ENCODE results near the gene FAM200B. TPM values are rescaled to one million over a fixed set of nuclear protein-coding genes. Genes with fewer than 3 reads are reported as not detected.

The FAM200B gene
- total RNA-seq, 6 experiments from 2014 or later = 11.8 to 20.9 (median 16.7) TPM

GRCh38 chr4:15714646-15715435, 33.2 kb downstream of the FAM200B start:
- Histone ChIP-seq H3K27me3 (no peaks in the 10 kb centered on the region), H3K4me1 (no peaks in the 10 kb centered on the region), H3K4me3 (no peak overlapping the region), H3K36me3 (no peaks in the 10 kb centered on the region), H3K9me3 (no peaks in the 10 kb centered on the region), H3K27ac (no peak overlapping the region)
- DNase-seq = no peak
- WGBS (ENCODE audit: insufficient coverage, low coverage, low lambda C conversion rate, missing lambda C conversion rate) = 66% methylated on average over 8 of the region's 8 CpGs
- ATAC-seq = no peak
- intact Hi-C loops (cut with DNase I) = no loop called here
- TF ChIP-seq CTCF (IDR thresholded peaks at IDR 0.05) (no peak), POLR2A (IDR thresholded peaks at IDR 0.05) (no peak)

- no peak for DNase-seq
- Histone ChIP-seq H3K9me3 (no peaks in the 10 kb centered on the region), H3K27me3 (no peaks in the 10 kb centered on the region), H3K36me3 (no peaks in the 10 kb centered on the region), H3K4me1 (no peaks in the 10 kb centered on the region), H3K27ac (no peak overlapping the region), H3K4me3 (no peak overlapping the region)
- intact Hi-C loops (cut with DNase I) = no loop called here
- TF ChIP-seq CTCF (IDR thresholded peaks at IDR 0.05) (no peak), POLR2A (IDR thresholded peaks at IDR 0.05) (no peak)
- no peak for ATAC-seq
- WGBS (ENCODE audit: insufficient coverage, low coverage, low lambda C conversion rate, missing lambda C conversion rate) = 90% methylated on average over 3 of the region's 3 CpGs
These were observed 34.5 kb downstream of the FAM200B start for GRCh38 chr4:15716115-15716514.

GRCh38 chr4:15717086-15717485, 35.5 kb downstream of the FAM200B start:
- H3K36me3 ChIP-seq = no peaks in the 10 kb centered on the region
- DNase-seq (no peak), ATAC-seq (no peak)
- no peak overlapping the region for H3K4me3 ChIP-seq
- TF ChIP-seq CTCF (IDR thresholded peaks at IDR 0.05) (no peak), POLR2A (IDR thresholded peaks at IDR 0.05) (no peak)
- no peaks in the 10 kb centered on the region for H3K4me1 ChIP-seq
- no peaks in the 10 kb centered on the region for H3K27me3 ChIP-seq
- 64% methylated on average over 6 of the region's 6 CpGs for WGBS (ENCODE audit: insufficient coverage, low coverage, low lambda C conversion rate, missing lambda C conversion rate)
- H3K27ac ChIP-seq = no peak overlapping the region
- no peaks in the 10 kb centered on the region for H3K9me3 ChIP-seq
- intact Hi-C loops (cut with DNase I) = no loop called here

GRCh38 chr4:15717657-15718416, 36.2 kb downstream of the FAM200B start:
- Histone ChIP-seq H3K36me3 (no peaks in the 10 kb centered on the region), H3K9me3 (no peaks in the 10 kb centered on the region), H3K27ac (no peak overlapping the region), H3K27me3 (no peaks in the 10 kb centered on the region), H3K4me1 (no peaks in the 10 kb centered on the region), H3K4me3 (no peak overlapping the region)
- DNase-seq (no peak), ATAC-seq (no peak)
- intact Hi-C loops (cut with DNase I) = no loop called here
- no peak for TF ChIP-seq CTCF (IDR thresholded peaks at IDR 0.05)
- no peak for TF ChIP-seq POLR2A (IDR thresholded peaks at IDR 0.05)
- 81% methylated on average over 2 of the region's 3 CpGs for WGBS (ENCODE audit: insufficient coverage, low coverage, low lambda C conversion rate, missing lambda C conversion rate)
